ENCODE results near the gene LRATD1. TPM values are rescaled to one million over a fixed set of nuclear protein-coding genes. Genes with fewer than 3 reads are reported as not detected.

The LRATD1 gene
- polyA plus RNA-seq, result not detected

- Mint-ChIP-seq H3K27ac (no peak within 1 kb of the TSS), H3K4me3 (peak within 1 kb of the TSS in 1 of 5 donors; percentile 6), H3K4me1 (no peaks in the 10 kb centered on the region), H3K36me3 (peaks cover 0 to 11% (median 0%) of the 10 kb centered on the region in 3 donors), H3K9me3 (peaks cover 3 to 19% (median 13%) of the 10 kb centered on the region in 6 donors), H3K27me3 (ENCODE audit: low read depth in 3 of 3) (peaks cover 20 to 27% (median 23%) of the 10 kb centered on the region in 3 donors)
- no peak for DNase-seq
These were observed at the start of gene LRATD1 for GRCh38 chr2:14632133-14632936. Gene LRATD1, plus strand, starts transcription at chr2:14632717. Its CDS starts 1,263 bp downstream, at chr2:14633980.

GRCh38 chr2:14583059-14583458, 49.5 kb upstream of the LRATD1 start:
- Mint-ChIP-seq H3K36me3 (no peaks in the 10 kb centered on the region), H3K27ac (no peak overlapping the region), H3K4me3 (no peak overlapping the region), H3K4me1 (no peaks in the 10 kb centered on the region), H3K27me3 (ENCODE audit: low read depth in 3 of 3) (no peaks in the 10 kb centered on the region), H3K9me3 (peaks cover 0 to 17% (median 3%) of the 10 kb centered on the region in 6 donors)
- no peak for DNase-seq

- no peak for DNase-seq
- Mint-ChIP-seq H3K27me3 (ENCODE audit: low read depth in 3 of 3) (peaks cover 0 to 1% (median 0%) of the 10 kb centered on the region in 3 donors), H3K36me3 (no peaks in the 10 kb centered on the region), H3K4me1 (no peaks in the 10 kb centered on the region), H3K9me3 (peaks cover 0 to 23% (median 5%) of the 10 kb centered on the region in 6 donors), H3K4me3 (no peak overlapping the region), H3K27ac (no peak overlapping the region)
These were observed 48.7 kb upstream of the LRATD1 start for GRCh38 chr2:14583802-14584201.

- no peak overlapping the region for H3K4me3 Mint-ChIP-seq
- H3K36me3 Mint-ChIP-seq, result no peaks in the 10 kb centered on the region
- H3K4me1 Mint-ChIP-seq, result no peaks in the 10 kb centered on the region
- DNase-seq, result no peak
- H3K27me3 Mint-ChIP-seq (ENCODE audit: low read depth in 3 of 3), result peaks cover 0 to 2% (median 1%) of the 10 kb centered on the region in 3 donors
- no peak overlapping the region for H3K27ac Mint-ChIP-seq
- peaks cover 0 to 25% (median 11%) of the 10 kb centered on the region in 6 donors for H3K9me3 Mint-ChIP-seq
These were observed 45.4 kb upstream of the LRATD1 start for GRCh38 chr2:14587119-14587518.

- Mint-ChIP-seq H3K36me3 (no peaks in the 10 kb centered on the region), H3K9me3 (peaks cover 0 to 13% (median 5%) of the 10 kb centered on the region in 6 donors), H3K4me1 (no peaks in the 10 kb centered on the region), H3K27ac (no peak overlapping the region), H3K4me3 (no peak overlapping the region), H3K27me3 (ENCODE audit: low read depth in 3 of 3) (peaks cover 0 to 6% (median 1%) of the 10 kb centered on the region in 3 donors)
- no peak for DNase-seq
These were observed 31.3 kb upstream of the LRATD1 start for GRCh38 chr2:14601156-14601770.

- Mint-ChIP-seq H3K27me3 (ENCODE audit: low read depth in 3 of 3) (peaks cover 0 to 3% (median 1%) of the 10 kb centered on the region in 3 donors), H3K4me3 (no peak overlapping the region), H3K9me3 (peaks cover 0 to 12% (median 5%) of the 10 kb centered on the region in 6 donors), H3K27ac (no peak overlapping the region), H3K4me1 (no peaks in the 10 kb centered on the region), H3K36me3 (no peaks in the 10 kb centered on the region)
- no peak for DNase-seq
These were observed 30.2 kb upstream of the LRATD1 start for GRCh38 chr2:14602309-14602708.

GRCh38 chr2:14603676-14604075, 28.8 kb upstream of the LRATD1 start:
- Mint-ChIP-seq H3K27me3 (ENCODE audit: low read depth in 3 of 3) (peaks cover 0 to 1% (median 0%) of the 10 kb centered on the region in 3 donors), H3K27ac (no peak overlapping the region), H3K9me3 (peaks cover 0 to 10% (median 5%) of the 10 kb centered on the region in 6 donors), H3K4me3 (no peak overlapping the region), H3K36me3 (no peaks in the 10 kb centered on the region), H3K4me1 (no peaks in the 10 kb centered on the region)
- no peak for DNase-seq

- H3K9me3 Mint-ChIP-seq, result peaks cover 0 to 9% (median 3%) of the 10 kb centered on the region in 6 donors
These were observed 24.3 kb upstream of the LRATD1 start for GRCh38 chr2:14608245-14608644.

GRCh38 chr2:14614017-14614416, 18.5 kb upstream of the LRATD1 start:
- H3K9me3 Mint-ChIP-seq, result peaks cover 0 to 13% (median 3%) of the 10 kb centered on the region in 6 donors
- H3K4me3 Mint-ChIP-seq, result no peak overlapping the region
- no peak overlapping the region for H3K27ac Mint-ChIP-seq
- peaks cover 0 to 3% (median 1%) of the 10 kb centered on the region in 3 donors for H3K27me3 Mint-ChIP-seq (ENCODE audit: low read depth in 3 of 3)
- no peaks in the 10 kb centered on the region for H3K4me1 Mint-ChIP-seq
- DNase-seq, result no peak
- H3K36me3 Mint-ChIP-seq, result peaks cover 0 to 3% (median 0%) of the 10 kb centered on the region in 3 donors

More at GRCh38 chr2:14608245-14608644, 24.3 kb upstream of the LRATD1 start:
- peaks cover 0 to 3% (median 0%) of the 10 kb centered on the region in 3 donors for H3K36me3 Mint-ChIP-seq
- no peak overlapping the region for H3K27ac Mint-ChIP-seq
- no peak for DNase-seq
- H3K27me3 Mint-ChIP-seq (ENCODE audit: low read depth in 3 of 3), result no peaks in the 10 kb centered on the region
- H3K4me3 Mint-ChIP-seq, result no peak overlapping the region
- no peaks in the 10 kb centered on the region for H3K4me1 Mint-ChIP-seq

GRCh38 chr2:14615121-14615520, 17.4 kb upstream of the LRATD1 start:
- Mint-ChIP-seq H3K27me3 (ENCODE audit: low read depth in 3 of 3) (peaks cover 1 to 3% (median 2%) of the 10 kb centered on the region in 3 donors), H3K36me3 (no peaks in the 10 kb centered on the region), H3K4me3 (no peak overlapping the region), H3K9me3 (peaks cover 0 to 12% (median 3%) of the 10 kb centered on the region in 6 donors), H3K27ac (no peak overlapping the region), H3K4me1 (no peaks in the 10 kb centered on the region)
- DNase-seq, result no peak

GRCh38 chr2:14615760-14616159, 16.8 kb upstream of the LRATD1 start:
- Mint-ChIP-seq H3K4me3 (no peak overlapping the region), H3K4me1 (no peaks in the 10 kb centered on the region), H3K9me3 (peaks cover 0 to 12% (median 3%) of the 10 kb centered on the region in 6 donors), H3K36me3 (no peaks in the 10 kb centered on the region), H3K27me3 (ENCODE audit: low read depth in 3 of 3) (peaks cover 1 to 3% (median 2%) of the 10 kb centered on the region in 3 donors), H3K27ac (no peak overlapping the region)
- no peak for DNase-seq

- H3K27ac Mint-ChIP-seq, result no peak overlapping the region
- no peaks in the 10 kb centered on the region for H3K4me1 Mint-ChIP-seq
- peaks cover 0 to 15% (median 5%) of the 10 kb centered on the region in 6 donors for H3K9me3 Mint-ChIP-seq
- H3K36me3 Mint-ChIP-seq, result no peaks in the 10 kb centered on the region
- H3K27me3 Mint-ChIP-seq (ENCODE audit: low read depth in 3 of 3), result peaks cover 1 to 3% (median 2%) of the 10 kb centered on the region in 3 donors
- H3K4me3 Mint-ChIP-seq, result no peak overlapping the region
- no peak for DNase-seq
These were observed 16.2 kb upstream of the LRATD1 start for GRCh38 chr2:14616342-14616741.

GRCh38 chr2:14616950-14617349, 15.6 kb upstream of the LRATD1 start:
- Mint-ChIP-seq H3K4me1 (no peaks in the 10 kb centered on the region), H3K36me3 (no peaks in the 10 kb centered on the region), H3K27me3 (ENCODE audit: low read depth in 3 of 3) (peaks cover 1 to 3% (median 2%) of the 10 kb centered on the region in 3 donors), H3K4me3 (no peak overlapping the region), H3K9me3 (peaks cover 0 to 18% (median 6%) of the 10 kb centered on the region in 6 donors), H3K27ac (no peak overlapping the region)
- DNase-seq, result no peak

GRCh38 chr2:14619441-14619840, 13.1 kb upstream of the LRATD1 start:
- Mint-ChIP-seq H3K27me3 (ENCODE audit: low read depth in 3 of 3) (peaks cover 1 to 3% (median 2%) of the 10 kb centered on the region in 3 donors), H3K4me1 (no peaks in the 10 kb centered on the region), H3K27ac (no peak overlapping the region), H3K9me3 (peaks cover 0 to 22% (median 9%) of the 10 kb centered on the region in 6 donors), H3K4me3 (no peak overlapping the region), H3K36me3 (no peaks in the 10 kb centered on the region)
- DNase-seq, result no peak
